ENCODE results near the gene SATB2. TPM values are rescaled to one million over a fixed set of nuclear protein-coding genes. Genes with fewer than 3 reads are reported as not detected.

The SATB2 gene
- total and polyA plus RNA-seq, 2 experiments from 2014 or later = 1.6 to 6.0 TPM

GRCh38 chr2:199336546-199336945 lies 121.2 kb downstream of the SATB2 start:
- no peak overlapping the region for H3K4me3 ChIP-seq
- Mint-ChIP-seq H3K27me3 (ENCODE audit: insufficient read depth, low read depth, poor library complexity) (no peaks in the 10 kb centered on the region), H3K27ac (no peak overlapping the region), H3K4me1 (peaks cover 12% of the 10 kb centered on the region), H3K4me3 (no peak overlapping the region), H3K9me3 (no peaks in the 10 kb centered on the region), H3K36me3 (ENCODE audit: low read depth) (no peaks in the 10 kb centered on the region)
- H3K36me3 ChIP-seq (ENCODE audit: insufficient read depth) = no peaks in the 10 kb centered on the region
- H3K27me3 ChIP-seq (ENCODE audit: insufficient read depth) = no peaks in the 10 kb centered on the region
- TF ChIP-seq ZNF462 (CRISPR knock-in tag; IDR thresholded peaks at IDR 0.05) (no peak), ZNF331 (CRISPR knock-in tag; IDR thresholded peaks at IDR 0.05; ENCODE audit: low read depth) (no peak), CREB1 (CRISPR knock-in tag; IDR thresholded peaks at IDR 0.05; ENCODE audit: low read depth) (no peak), REST (IDR thresholded peaks at IDR 0.05; ENCODE audit: unreplicated experiment) (no peak), NANOG (IDR thresholded peaks at IDR 0.05; ENCODE audit: borderline replicate concordance) (no peak), EZH2phosphoT487 (IDR thresholded peaks at IDR 0.05; ENCODE audit: unreplicated experiment) (no peak), ETS1 (IDR thresholded peaks at IDR 0.05) (no peak), ZNF114 (CRISPR knock-in tag; IDR thresholded peaks at IDR 0.05) (no peak), JUNB (IDR thresholded peaks at IDR 0.05; ENCODE audit: unreplicated experiment) (no peak), POLR2AphosphoS5 (IDR thresholded peaks at IDR 0.05; ENCODE audit: low read depth) (no peak), CTCF (conservative IDR thresholded peaks at IDR 0.05; ENCODE audit: low read depth in 2 of 2) (no peak), EZH2 (IDR thresholded peaks at IDR 0.05; ENCODE audit: low read depth, unreplicated experiment) (no peak), STAT1 (IDR thresholded peaks at IDR 0.05; ENCODE audit: unreplicated experiment) (no peak)
- H4K20me1 ChIP-seq (replicated peaks; ENCODE audit: insufficient read depth) = no peaks in the 10 kb centered on the region
- no peaks in the 10 kb centered on the region for H3F3A ChIP-seq (replicated peaks; ENCODE audit: low read depth)
- no peak overlapping the region for H3K4me2 ChIP-seq
- no peak overlapping the region for H3K27ac ChIP-seq (ENCODE audit: low read depth)
- H2AFZ ChIP-seq = no peak overlapping the region
- peaks cover 9% of the 10 kb centered on the region for H3K4me1 ChIP-seq (ENCODE audit: insufficient read depth)
- H3K9me2 ChIP-seq (ENCODE audit: insufficient read depth) = no peaks in the 10 kb centered on the region
- no peak for ATAC-seq
- DNase-seq (ENCODE audit: low spot score) = no peak
- no peaks in the 10 kb centered on the region for H3K79me2 ChIP-seq (replicated peaks; ENCODE audit: insufficient read depth)
